B cell (primary cell): ENCODE measurements around the gene GATA1. TPM values are rescaled to one million over a fixed set of nuclear protein-coding genes. Genes with fewer than 3 reads are reported as not detected.

Experiments
- ATAC-seq: fragments of 200-7000 bp; cut with Tn5 transposase; one replicate; pipeline ENCODE4 v1.10.0; 2021; ENCODE audit warnings: low read depth, mild to moderate bottlenecking, moderate number of reproducible peaks, moderate library complexity
- CTCF ChIA-PET: fragments of 350-600 bp; sonication (Branson Sonifier 250); formaldehyde crosslinking; loops from one replicate; lab custom pipeline; 2021; ENCODE audit warnings: antibody characterized with exemption, inconsistent platforms; lab: Charles Lee
- POLR2A ChIA-PET: fragments of 350-600 bp; sonication (Branson Sonifier 250); formaldehyde crosslinking; loops from one replicate; lab custom pipeline; 2021; ENCODE audit warnings: antibody characterized with exemption; lab: Charles Lee
- DNase-seq: peaks from one replicate; pipeline ENCODE4 v3.0.0; 2013
- H2AFZ ChIP-seq: 2 replicates; pipeline ENCODE4 v1.6.1; 2012; ENCODE audit warnings: mild to moderate bottlenecking, low read depth, low read length; ENCODE audit not compliant: insufficient read depth, poor library complexity, severe bottlenecking
- H3K27ac ChIP-seq, 2 donors: 1 replicate in 1 of 2; 2 replicates in 1 of 2; pipeline ENCODE4 v1.5.1; 2012 to 2013; ENCODE audit warnings: low read length in 2 of 2, mild to moderate bottlenecking in 2 of 2, moderate library complexity in 1 of 2
- H3K27me3 ChIP-seq, 4 experiments: fragments of 200-600 bp in 1 of 4; sonication (generic) in 1 of 4; replicated peaks in 1 of 4; 1 replicate in 2 of 4; 2 replicates in 2 of 4; pipeline versions ENCODE4 v1.6.1 to v1.7.0; 2013 to 2016; ENCODE audit warnings: low read length in 3 of 4, mild to moderate bottlenecking in 2 of 4, mixed read lengths in 1 of 4, moderate library complexity in 1 of 4; ENCODE audit not compliant: insufficient read depth in 4 of 4, control insufficient read depth in 3 of 4; ENCODE audit errors: control extremely low read depth in 1 of 4
- H3K36me3 ChIP-seq, 2 experiments: replicated peaks in 1 of 2; 1 replicate in 1 of 2; 2 replicates in 1 of 2; pipeline versions ENCODE4 v1.6.1 to v1.7.1; 2013; ENCODE audit warnings: low read length in 1 of 2; ENCODE audit not compliant: insufficient read depth in 2 of 2, control insufficient read depth in 1 of 2; ENCODE audit errors: control extremely low read depth in 1 of 2, extremely low read depth in 1 of 2
- H3K4me1 ChIP-seq, 2 donors: fragments of 200-600 bp in 1 of 2; sonication (generic) in 1 of 2; 1 replicate in 1 of 2; 2 replicates in 1 of 2; pipeline versions ENCODE4 v1.5.1 to v1.6.1; 2013 to 2017; ENCODE audit warnings: low read length in 2 of 2; ENCODE audit not compliant: control insufficient read depth in 2 of 2, insufficient read depth in 2 of 2
- H3K4me2 ChIP-seq: replicated peaks from 2 replicates; pipeline ENCODE3; 2012; ENCODE audit warnings: mild to moderate bottlenecking, low read depth, low read length; ENCODE audit not compliant: poor library complexity, severe bottlenecking
- H3K4me3 ChIP-seq, 5 experiments: fragments of 200-600 bp in 1 of 5; sonication (generic) in 1 of 5; 1 replicate in 3 of 5; 2 replicates in 2 of 5; pipeline versions ENCODE4 v1.5.1 to v1.7.0; 2011 to 2016; ENCODE audit warnings: low read length in 4 of 5, mild to moderate bottlenecking in 4 of 5, low read depth in 2 of 5, control low read depth in 1 of 5, moderate library complexity in 1 of 5; ENCODE audit not compliant: insufficient read depth in 1 of 5; ENCODE audit errors: control extremely low read depth in 1 of 5, extremely low read depth in 1 of 5
- H3K79me2 ChIP-seq: fragments of 200-600 bp; sonication (generic); one replicate; pipeline ENCODE4 v1.6.0; 2016; ENCODE audit warnings: low read length; ENCODE audit not compliant: control insufficient read depth, insufficient read depth
- H3K9ac ChIP-seq: fragments of 200-600 bp; sonication (generic); 2 replicates; pipeline ENCODE4 v1.6.1; 2017; ENCODE audit warnings: mild to moderate bottlenecking, low read length, moderate library complexity
- H3K9me3 ChIP-seq, 3 donors: one replicate each; pipeline versions ENCODE4 v1.6.1 to v1.7.1; 2013; ENCODE audit warnings: low read length in 2 of 3; ENCODE audit not compliant: control insufficient read depth in 2 of 3, insufficient read depth in 1 of 3; ENCODE audit errors: control extremely low read depth in 1 of 3
- H4K20me1 ChIP-seq: 2 replicates; pipeline ENCODE4 v1.6.0; 2012; ENCODE audit warnings: mild to moderate bottlenecking, low read length; ENCODE audit not compliant: insufficient read depth, control insufficient read depth, poor library complexity, severe bottlenecking
- H3K27ac Mint-ChIP-seq: one replicate; pipeline ENCODE4 v1.8.0; 2021; ENCODE audit warnings: mixed read lengths
- H3K27me3 Mint-ChIP-seq: one replicate; pipeline ENCODE4 v1.8.0; 2021; ENCODE audit warnings: mixed read lengths
- H3K4me1 Mint-ChIP-seq: one replicate; pipeline ENCODE4 v1.8.0; 2021; ENCODE audit warnings: mixed read lengths
- H3K4me3 Mint-ChIP-seq: one replicate; pipeline ENCODE4 v1.8.0; 2021; ENCODE audit warnings: mixed read lengths
- H3K9me3 Mint-ChIP-seq: one replicate; pipeline ENCODE4 v1.8.0; 2022; ENCODE audit warnings: mixed read lengths; ENCODE audit not compliant: insufficient read depth
- EZH2 ChIP-seq: IDR thresholded peaks from 2 replicates; pipeline ENCODE4 v1.6.1; 2012; ENCODE audit warnings: borderline replicate concordance, low read depth, mild to moderate bottlenecking, moderate library complexity, low read length; ENCODE audit not compliant: insufficient read depth, poor library complexity, severe bottlenecking
- WGBS: methylation state at CpG from one replicate; pipeline ENCODE4 v1.1.5; 2013; ENCODE audit warnings: missing lambda C conversion rate; ENCODE audit not compliant: insufficient coverage; 5-methylcytosine and 5-hydroxymethylcytosine counted together
- intact Hi-C: fragments of 100-400 bp; cut with micrococcal nuclease; formaldehyde crosslinking; loops from one replicate; pipeline ENCODE4 v1.10.0; 2022
- polyA plus RNA-seq: library from polyadenylated mRNA; depleted of rRNA; stranded (reverse); fragments of >200 nt; gene quantifications from 2 replicates; pipeline ENCODE4 v1.2.3, GENCODE V29; 2012
- total RNA-seq, 2 donors: library from RNA; stranded (reverse); fragments of 120-200 nt in 1 of 2; gene quantifications; 1 replicate in 1 of 2; 2 replicates in 1 of 2; pipeline versions ENCODE4 v1.2.3 to v1.2.4, GENCODE V29; 2013 to 2022
- TF ChIP-seq, protein P1 (sequence below): fragments of 200-600 bp; IDR thresholded peaks from one replicate; pipeline ENCODE4 v1.8.0; 2022; ENCODE audit warnings: antibody characterized with exemption, mild to moderate bottlenecking

The GATA1 gene
- total and polyA plus RNA-seq, 2 donors (not counting 1 experiment from before 2014, with no cell fraction given), result not detected

DNA sequence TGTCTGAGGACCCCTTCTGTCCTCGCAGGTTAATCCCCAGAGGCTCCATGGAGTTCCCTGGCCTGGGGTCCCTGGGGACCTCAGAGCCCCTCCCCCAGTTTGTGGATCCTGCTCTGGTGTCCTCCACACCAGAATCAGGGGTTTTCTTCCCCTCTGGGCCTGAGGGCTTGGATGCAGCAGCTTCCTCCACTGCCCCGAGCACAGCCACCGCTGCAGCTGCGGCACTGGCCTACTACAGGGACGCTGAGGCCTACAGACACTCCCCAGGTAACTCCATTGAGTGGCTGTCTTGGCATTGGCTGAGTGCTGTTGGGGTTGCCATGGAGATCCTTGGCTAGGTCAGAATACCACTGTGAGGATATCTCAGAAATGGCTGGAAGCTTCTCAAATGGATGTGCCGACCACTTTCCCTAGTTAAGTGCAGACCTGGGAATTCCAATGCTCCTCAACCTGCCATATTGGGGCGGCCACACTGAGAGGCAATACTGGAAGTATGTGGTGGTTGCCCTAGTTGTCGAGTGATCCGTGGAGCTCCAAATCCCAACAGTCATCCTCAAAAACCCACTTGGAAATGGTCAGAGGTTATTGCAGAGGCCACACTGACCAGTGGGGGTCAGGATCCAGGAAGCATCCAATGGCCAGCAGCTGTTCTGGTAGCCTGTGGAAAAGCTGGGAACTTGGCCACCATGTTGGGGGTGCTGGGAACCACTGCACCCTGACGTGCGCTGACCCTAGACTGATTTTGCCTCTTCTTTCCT is 4.9 kb downstream of the GATA1 start:
- Histone ChIP-seq H3K79me2 (no peaks in the 10 kb centered on the region), H3K9ac (no peak overlapping the region), H3K4me2 (no peak overlapping the region), H3K4me3 (no peak overlapping the region), H4K20me1 (no peaks in the 10 kb centered on the region), H2AFZ (no peak overlapping the region), H3K9me3 (no peaks in the 10 kb centered on the region), H3K36me3 (no peaks in the 10 kb centered on the region), H3K27ac (no peak overlapping the region), H3K4me1 (no peaks in the 10 kb centered on the region), H3K27me3 (no peaks in the 10 kb centered on the region)
- intact Hi-C loops, result no loop called here
- Mint-ChIP-seq H3K9me3 (no peaks in the 10 kb centered on the region), H3K27ac (no peak overlapping the region), H3K27me3 (peaks cover 12% of the 10 kb centered on the region), H3K4me3 (no peak overlapping the region), H3K4me1 (no peaks in the 10 kb centered on the region)
- 94% methylated on average over 6 of the region's 11 CpGs for WGBS
- ATAC-seq, result no peak
- no peak for TF ChIP-seq EZH2
- TF ChIP-seq, protein P1, sequence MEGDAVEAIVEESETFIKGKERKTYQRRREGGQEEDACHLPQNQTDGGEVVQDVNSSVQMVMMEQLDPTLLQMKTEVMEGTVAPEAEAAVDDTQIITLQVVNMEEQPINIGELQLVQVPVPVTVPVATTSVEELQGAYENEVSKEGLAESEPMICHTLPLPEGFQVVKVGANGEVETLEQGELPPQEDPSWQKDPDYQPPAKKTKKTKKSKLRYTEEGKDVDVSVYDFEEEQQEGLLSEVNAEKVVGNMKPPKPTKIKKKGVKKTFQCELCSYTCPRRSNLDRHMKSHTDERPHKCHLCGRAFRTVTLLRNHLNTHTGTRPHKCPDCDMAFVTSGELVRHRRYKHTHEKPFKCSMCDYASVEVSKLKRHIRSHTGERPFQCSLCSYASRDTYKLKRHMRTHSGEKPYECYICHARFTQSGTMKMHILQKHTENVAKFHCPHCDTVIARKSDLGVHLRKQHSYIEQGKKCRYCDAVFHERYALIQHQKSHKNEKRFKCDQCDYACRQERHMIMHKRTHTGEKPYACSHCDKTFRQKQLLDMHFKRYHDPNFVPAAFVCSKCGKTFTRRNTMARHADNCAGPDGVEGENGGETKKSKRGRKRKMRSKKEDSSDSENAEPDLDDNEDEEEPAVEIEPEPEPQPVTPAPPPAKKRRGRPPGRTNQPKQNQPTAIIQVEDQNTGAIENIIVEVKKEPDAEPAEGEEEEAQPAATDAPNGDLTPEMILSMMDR, result no peak
- no peak for DNase-seq
- CTCF ChIA-PET, result no interaction called here
- POLR2A ChIA-PET, result no interaction called here

- ChIA-PET CTCF (no interaction called here), POLR2A (no interaction called here)
- 90% methylated on average over 7 of the region's 7 CpGs for WGBS
- no peak overlapping the region for H3K27ac ChIP-seq
- no peak for TF ChIP-seq EZH2
- TF ChIP-seq, protein P1, result no peak
- no peaks in the 10 kb centered on the region for H3K79me2 ChIP-seq
- no peaks in the 10 kb centered on the region for H3K36me3 ChIP-seq
- no peak overlapping the region for H2AFZ ChIP-seq
- Mint-ChIP-seq H3K4me3 (no peak overlapping the region), H3K27ac (no peak overlapping the region), H3K27me3 (peaks cover 7% of the 10 kb centered on the region), H3K9me3 (no peaks in the 10 kb centered on the region), H3K4me1 (no peaks in the 10 kb centered on the region)
- H3K9ac ChIP-seq, result no peak overlapping the region
- DNase-seq, result no peak
- H3K9me3 ChIP-seq, result no peaks in the 10 kb centered on the region
- no peak overlapping the region for H3K4me3 ChIP-seq
- H3K27me3 ChIP-seq, result no peaks in the 10 kb centered on the region
- no peak for ATAC-seq
- H3K4me1 ChIP-seq, result no peaks in the 10 kb centered on the region
- no peaks in the 10 kb centered on the region for H4K20me1 ChIP-seq
- intact Hi-C loops, result no loop called here
- H3K4me2 ChIP-seq, result no peak overlapping the region
Measured at GRCh38 chrX:48792219-48792618, 5.8 kb downstream of the GATA1 start.
